IPS DF 6.9 (cell line): ENCODE measurements around the gene PARD3B.

Experiments
- DNase-seq: peaks from one replicate; pipeline ENCODE4 v3.0.0-alpha.2; 2013; ENCODE audit warnings: low read depth, low spot score
- H3K27ac ChIP-seq: one replicate; pipeline ENCODE4 v1.5.1; 2013; ENCODE audit warnings: low read length, control low read depth
- H3K27me3 ChIP-seq: 2 replicates; pipeline ENCODE4 v1.6.1; 2013; ENCODE audit warnings: mild to moderate bottlenecking, low read length; ENCODE audit not compliant: control insufficient read depth, insufficient read depth
- H3K36me3 ChIP-seq: 2 replicates; pipeline ENCODE4 v1.6.1; 2013; ENCODE audit warnings: low read length; ENCODE audit not compliant: control insufficient read depth, insufficient read depth
- H3K4me1 ChIP-seq: 2 replicates; pipeline ENCODE4 v1.6.1; 2013; ENCODE audit warnings: low read length; ENCODE audit not compliant: control insufficient read depth, insufficient read depth
- H3K4me3 ChIP-seq: 2 replicates; pipeline ENCODE4 v1.5.1; 2013; ENCODE audit warnings: mild to moderate bottlenecking, low read length
- H3K9me3 ChIP-seq: 2 replicates; pipeline ENCODE4 v1.6.1; 2013; ENCODE audit warnings: low read length, inconsistent platforms; ENCODE audit not compliant: control insufficient read depth, insufficient read depth
- WGBS: extraction: QIAGEN DNeasy Blood & Tissue Kit; methylation state at CpG from one replicate; pipeline ENCODE4 v1.1.7; 2013; ENCODE audit warnings: mixed read lengths, missing lambda C conversion rate; ENCODE audit not compliant: insufficient read length, insufficient coverage; 5-methylcytosine and 5-hydroxymethylcytosine counted together

PARD3B gene

DNA sequence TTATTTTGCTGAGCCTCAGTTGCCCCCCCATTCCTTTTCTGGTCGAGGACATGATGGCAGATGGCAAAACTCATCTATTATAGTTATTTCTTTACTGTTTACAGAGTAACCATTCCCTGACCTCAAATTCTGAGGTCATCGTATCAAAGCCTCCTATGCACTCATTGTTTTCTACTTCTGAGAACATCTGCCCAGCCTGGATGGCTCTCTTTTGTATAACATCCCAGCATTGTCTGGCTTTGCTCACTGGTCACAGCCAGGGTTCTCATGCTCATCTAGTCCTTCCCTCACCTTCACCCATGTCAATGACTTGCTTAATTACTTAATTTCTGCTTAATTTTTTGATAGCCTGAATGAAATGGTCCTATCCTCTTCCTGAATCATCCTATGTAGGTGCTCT, 472.1 kb downstream of the PARD3B start:
- Histone ChIP-seq H3K9me3 (no peaks in the 10 kb centered on the region), H3K36me3 (no peaks in the 10 kb centered on the region), H3K4me1 (no peaks in the 10 kb centered on the region), H3K27ac (no peak overlapping the region), H3K27me3 (no peaks in the 10 kb centered on the region), H3K4me3 (no peak overlapping the region)
- no CpG with 5 or more reads among the region's 2 CpGs for WGBS
- DNase-seq: no peak

GRCh38 chr2:205017912-205018311, 472.6 kb downstream of the PARD3B start:
- H3K36me3 ChIP-seq: no peaks in the 10 kb centered on the region
- no peaks in the 10 kb centered on the region for H3K27me3 ChIP-seq
- DNase-seq: no peak
- no peaks in the 10 kb centered on the region for H3K4me1 ChIP-seq
- no CpG with 5 or more reads among the region's 1 CpG for WGBS
- H3K9me3 ChIP-seq: no peaks in the 10 kb centered on the region
- H3K4me3 ChIP-seq: no peak overlapping the region
- H3K27ac ChIP-seq: no peak overlapping the region

- Histone ChIP-seq H3K27me3 (no peaks in the 10 kb centered on the region), H3K4me3 (no peak overlapping the region), H3K4me1 (no peaks in the 10 kb centered on the region), H3K36me3 (no peaks in the 10 kb centered on the region), H3K27ac (no peak overlapping the region), H3K9me3 (no peaks in the 10 kb centered on the region)
- DNase-seq: no peak
- no CpG with 5 or more reads among the region's 3 CpGs for WGBS
These were observed 475.4 kb downstream of the PARD3B start for GRCh38 chr2:205020673-205021072.

DNA sequence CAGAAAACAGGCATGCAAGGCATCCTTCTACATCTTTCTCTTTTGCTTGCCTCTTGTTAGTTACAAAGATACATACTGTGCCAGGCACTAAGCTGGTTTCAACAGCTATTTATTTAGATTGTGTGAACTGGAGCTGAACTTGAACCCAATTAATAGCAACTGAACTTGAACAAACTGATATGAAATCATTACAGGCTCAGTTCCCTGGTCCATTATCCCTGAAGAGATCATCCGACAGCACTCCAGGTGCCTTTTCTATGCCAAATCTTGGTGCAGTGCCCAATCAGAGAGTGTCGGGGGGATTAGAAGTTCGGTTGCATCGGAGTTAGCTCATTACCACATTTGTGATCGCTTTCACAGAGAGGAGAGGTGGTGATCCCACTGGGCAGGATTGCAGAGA, 477.6 kb downstream of the PARD3B start:
- no peak for DNase-seq
- no peak overlapping the region for H3K4me3 ChIP-seq
- H3K4me1 ChIP-seq: no peaks in the 10 kb centered on the region

GRCh38 chr2:205024822-205025518, 479.7 kb downstream of the PARD3B start:
- H3K9me3 ChIP-seq: no peaks in the 10 kb centered on the region
- no peaks in the 10 kb centered on the region for H3K4me1 ChIP-seq
- H3K36me3 ChIP-seq: no peaks in the 10 kb centered on the region
- DNase-seq: no peak
- no CpG with 5 or more reads among the region's 10 CpGs for WGBS
- no peaks in the 10 kb centered on the region for H3K27me3 ChIP-seq
- no peak overlapping the region for H3K27ac ChIP-seq
- no peak overlapping the region for H3K4me3 ChIP-seq

More for the DNA sequence above, 477.6 kb downstream of the PARD3B start:
- no peaks in the 10 kb centered on the region for H3K36me3 ChIP-seq
- no CpG with 5 or more reads among the region's 5 CpGs for WGBS
- no peaks in the 10 kb centered on the region for H3K27me3 ChIP-seq
- no peak overlapping the region for H3K27ac ChIP-seq
- H3K9me3 ChIP-seq: no peaks in the 10 kb centered on the region

DNA sequence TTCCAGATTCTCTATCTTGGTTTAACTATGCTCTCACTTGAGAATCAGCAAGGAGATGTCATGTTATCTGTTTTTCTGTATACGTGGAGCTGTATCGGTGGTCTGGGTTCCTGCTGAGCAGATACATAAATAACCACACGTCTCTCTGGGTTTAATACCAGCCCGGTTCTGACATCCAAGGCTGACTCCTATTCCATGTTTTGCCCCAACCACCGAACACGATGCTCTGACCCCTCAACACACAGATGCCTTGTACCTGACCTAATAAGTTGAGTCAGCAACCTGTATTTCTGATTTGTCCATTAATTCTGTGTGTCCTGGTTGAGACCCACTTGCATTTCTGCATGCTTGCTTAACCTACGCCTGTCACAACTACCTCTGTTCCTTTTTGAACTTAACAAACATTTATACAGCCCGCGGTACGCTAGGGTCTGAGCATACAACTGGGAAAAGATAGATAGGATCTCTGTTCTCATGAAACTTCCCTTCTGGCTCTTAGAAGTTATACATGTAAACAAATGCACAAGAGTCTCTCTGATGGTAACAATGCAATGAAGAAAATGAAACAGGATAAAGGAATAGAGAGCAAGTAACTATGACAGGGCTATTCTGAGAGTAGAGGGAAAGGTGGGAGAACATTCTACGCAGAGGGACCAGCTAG, 480.4 kb downstream of the PARD3B start:
- Histone ChIP-seq H3K4me3 (no peak overlapping the region), H3K27ac (no peak overlapping the region), H3K9me3 (no peaks in the 10 kb centered on the region), H3K27me3 (no peaks in the 10 kb centered on the region), H3K4me1 (no peaks in the 10 kb centered on the region), H3K36me3 (no peaks in the 10 kb centered on the region)
- no CpG with 5 or more reads among the region's 11 CpGs for WGBS
- no peak for DNase-seq

GRCh38 chr2:205030695-205031094, 485.4 kb downstream of the PARD3B start:
- H3K36me3 ChIP-seq: no peaks in the 10 kb centered on the region
- H3K27me3 ChIP-seq: no peaks in the 10 kb centered on the region
- WGBS: no CpG with 5 or more reads among the region's 1 CpG
- H3K4me1 ChIP-seq: no peaks in the 10 kb centered on the region
- H3K9me3 ChIP-seq: no peaks in the 10 kb centered on the region
- H3K27ac ChIP-seq: no peak overlapping the region
- no peak for DNase-seq
- no peak overlapping the region for H3K4me3 ChIP-seq

DNA sequence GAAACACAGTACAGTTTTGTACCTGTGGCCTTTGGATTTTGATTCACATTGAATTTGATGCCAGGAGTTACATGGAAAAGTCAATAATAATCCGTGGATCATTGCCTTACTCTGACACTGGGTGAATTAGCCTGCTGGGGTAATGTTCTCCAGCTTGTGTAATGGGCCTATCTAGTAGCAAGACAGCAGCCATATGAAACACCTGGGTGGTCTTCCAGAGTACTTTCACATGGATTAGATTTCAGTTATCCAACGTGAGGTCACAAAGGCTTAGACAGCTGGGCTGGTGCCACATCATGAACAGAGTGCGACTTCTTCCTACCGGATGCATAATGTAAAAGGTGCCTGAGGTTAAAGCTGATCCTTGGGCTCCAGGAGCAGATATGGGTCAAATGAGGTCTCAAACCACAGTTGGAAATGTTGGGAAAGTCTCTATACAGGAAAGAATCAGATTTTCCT, 486.8 kb downstream of the PARD3B start:
- Histone ChIP-seq H3K4me3 (no peak overlapping the region), H3K9me3 (no peaks in the 10 kb centered on the region), H3K27me3 (no peaks in the 10 kb centered on the region), H3K27ac (no peak overlapping the region), H3K36me3 (no peaks in the 10 kb centered on the region), H3K4me1 (no peaks in the 10 kb centered on the region)
- no CpG with 5 or more reads among the region's 4 CpGs for WGBS
- no peak for DNase-seq

DNA sequence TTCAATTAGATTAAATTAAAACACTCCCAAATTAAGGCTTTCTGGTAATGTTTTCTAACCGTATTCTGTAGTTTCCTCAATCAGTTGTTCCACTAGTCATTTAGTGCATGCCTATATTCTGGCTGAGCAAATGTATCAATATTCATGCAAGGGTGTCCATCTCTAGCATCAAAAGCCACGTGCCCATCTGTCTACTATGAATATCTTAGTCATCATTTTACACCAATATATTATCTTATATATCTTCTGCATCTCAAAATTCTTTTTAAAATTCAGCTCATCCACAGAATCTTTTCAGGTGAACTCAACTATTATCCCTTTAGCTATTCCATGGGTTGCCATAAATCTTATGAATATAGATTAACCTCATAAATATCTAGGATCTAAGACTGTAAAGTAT, 488.2 kb downstream of the PARD3B start:
- Histone ChIP-seq H3K4me1 (no peaks in the 10 kb centered on the region), H3K4me3 (no peak overlapping the region), H3K27ac (no peak overlapping the region), H3K36me3 (no peaks in the 10 kb centered on the region), H3K9me3 (no peaks in the 10 kb centered on the region), H3K27me3 (no peaks in the 10 kb centered on the region)
- no peak for DNase-seq
- WGBS: no CpG with 5 or more reads among the region's 2 CpGs

DNA sequence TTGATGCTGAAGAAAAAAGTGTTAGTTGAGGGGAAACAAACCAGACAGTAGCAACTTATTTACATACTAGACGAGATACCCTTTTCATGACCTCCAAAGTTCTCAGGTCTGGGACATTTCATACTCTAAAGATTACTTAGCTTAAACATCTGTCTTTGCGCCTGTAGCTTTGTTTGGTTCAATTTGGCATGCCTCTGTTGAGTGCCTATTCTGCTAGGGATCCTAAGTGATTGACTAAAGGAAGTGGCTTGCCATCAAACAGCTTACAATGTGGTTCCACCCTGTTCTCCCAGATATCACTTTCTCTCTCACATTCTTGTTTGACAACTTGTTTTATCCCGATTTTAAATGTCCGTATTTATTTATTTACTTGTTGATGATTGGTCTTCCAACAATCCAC, 488.8 kb downstream of the PARD3B start:
- Histone ChIP-seq H3K27me3 (no peaks in the 10 kb centered on the region), H3K4me1 (no peaks in the 10 kb centered on the region), H3K9me3 (no peaks in the 10 kb centered on the region), H3K4me3 (no peak overlapping the region), H3K36me3 (no peaks in the 10 kb centered on the region), H3K27ac (no peak overlapping the region)
- WGBS: no CpG with 5 or more reads among the region's 4 CpGs
- DNase-seq: no peak

GRCh38 chr2:205040323-205040722, 495.0 kb downstream of the PARD3B start:
- H3K36me3 ChIP-seq: no peaks in the 10 kb centered on the region
- no peak for DNase-seq
- H3K27me3 ChIP-seq: no peaks in the 10 kb centered on the region; the same call in 1 of the 2 replicates
- H3K4me1 ChIP-seq: no peaks in the 10 kb centered on the region
- H3K9me3 ChIP-seq: no peaks in the 10 kb centered on the region
- no peak overlapping the region for H3K27ac ChIP-seq
- no peak overlapping the region for H3K4me3 ChIP-seq
- no CpG with 5 or more reads among the region's 1 CpG for WGBS
